PC-3 (cell line): ENCODE measurements around the gene ADAM17.

ENCODE experiments used
- CTCF ChIP-seq: fragments of 300-600 bp; sonication (generic); conservative IDR thresholded peaks from 2 replicates; pipeline ENCODE4 v1.5.1; 2017; ENCODE audit warnings: antibody characterized with exemption, low read depth, mild to moderate bottlenecking, low read length
- EZH2phosphoT487 ChIP-seq: fragments of 300-600 bp; sonication (generic); IDR thresholded peaks from 2 replicates; pipeline ENCODE4 v1.6.1; 2018; ENCODE audit warnings: mild to moderate bottlenecking, antibody characterized with exemption, low read length, borderline replicate concordance

GRCh38 chr2:9533663-9534062, 22.0 kb downstream of the ADAM17 start:
- TF ChIP-seq CTCF: no peak
- TF ChIP-seq EZH2phosphoT487: no peak
